Kasumi-1 (cell line): Measurements from ENCODE around the gene ESRRA.

Source experiments
- DNase-seq, 2 experiments: peaks; one replicate each; lab custom pipeline; 2025; lab: John Stamatoyannopoulos, UW

Gene ESRRA

GRCh38 chr11:64305075-64305690 lies at the start of gene ESRRA:
Gene ESRRA (plus strand): TSS chr11:64305524. CDS start chr11:64307180, 1,656 bp downstream.
- DNase-seq: peak; percentile 99

DNA sequence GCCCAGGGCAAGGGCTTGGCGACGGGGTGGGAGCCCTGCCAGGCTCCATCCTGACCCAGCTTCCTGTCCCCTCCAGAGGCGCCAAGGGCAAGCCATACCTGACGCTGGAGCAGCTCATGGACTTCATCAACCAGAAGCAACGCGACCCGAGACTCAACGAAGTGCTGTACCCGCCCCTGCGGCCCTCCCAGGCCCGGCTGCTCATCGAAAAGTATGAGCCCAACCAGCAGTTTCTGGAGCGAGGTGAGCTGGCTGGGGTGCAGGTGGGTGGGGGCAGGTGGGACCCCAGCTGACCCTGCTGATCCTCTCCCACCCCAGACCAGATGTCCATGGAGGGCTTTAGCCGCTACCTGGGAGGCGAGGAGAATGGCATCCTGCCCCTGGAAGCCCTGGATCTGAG lies 49.0 kb upstream of the ESRRA start:
- no peak for DNase-seq

DNA sequence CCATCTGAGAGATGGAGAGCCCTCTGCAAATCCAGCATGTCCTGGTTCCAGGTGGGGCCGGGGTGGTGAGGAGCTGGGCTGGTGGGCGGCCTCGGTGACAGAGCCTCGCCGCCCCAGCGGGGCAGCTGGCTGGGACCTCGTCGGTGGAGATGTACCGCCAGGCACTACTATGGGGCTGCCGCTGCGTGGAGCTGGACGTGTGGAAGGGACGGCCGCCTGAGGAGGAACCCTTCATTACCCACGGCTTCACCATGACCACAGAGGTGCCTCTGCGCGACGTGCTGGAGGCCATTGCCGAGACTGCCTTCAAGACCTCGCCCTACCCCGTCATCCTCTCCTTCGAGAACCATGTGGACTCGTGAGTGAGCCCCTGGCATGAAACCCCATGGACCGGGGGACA lies 47.0 kb upstream of the ESRRA start:
- no peak for DNase-seq

GRCh38 chr11:64258946-64259532 lies 46.3 kb upstream of the ESRRA start:
- no peak for DNase-seq

DNA sequence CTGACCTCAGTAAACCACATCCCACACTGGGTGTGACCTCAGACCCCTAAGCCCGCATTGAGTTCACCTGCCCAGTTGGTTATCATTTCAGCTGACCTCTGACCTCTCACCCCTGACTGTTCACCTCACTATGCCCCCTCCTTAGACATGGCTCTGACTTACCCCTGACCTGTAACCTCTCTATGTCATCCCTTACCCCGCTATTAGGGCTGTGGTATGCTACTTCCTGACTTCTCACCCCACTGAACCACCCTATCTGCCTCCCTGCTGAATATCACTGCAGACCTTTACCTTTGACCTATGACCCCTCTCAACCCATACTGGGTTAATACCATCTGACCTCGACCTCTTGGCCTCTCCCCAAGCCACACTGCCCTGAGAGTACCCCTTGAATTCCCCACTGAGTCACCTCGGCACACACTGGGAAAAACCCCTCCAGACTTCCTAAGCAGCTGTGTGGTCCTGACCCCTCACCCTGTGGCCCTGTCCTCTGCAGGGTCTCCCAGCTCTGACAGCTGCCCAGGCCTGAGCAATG lies 45.7 kb upstream of the ESRRA start:
- no peak for DNase-seq

DNA sequence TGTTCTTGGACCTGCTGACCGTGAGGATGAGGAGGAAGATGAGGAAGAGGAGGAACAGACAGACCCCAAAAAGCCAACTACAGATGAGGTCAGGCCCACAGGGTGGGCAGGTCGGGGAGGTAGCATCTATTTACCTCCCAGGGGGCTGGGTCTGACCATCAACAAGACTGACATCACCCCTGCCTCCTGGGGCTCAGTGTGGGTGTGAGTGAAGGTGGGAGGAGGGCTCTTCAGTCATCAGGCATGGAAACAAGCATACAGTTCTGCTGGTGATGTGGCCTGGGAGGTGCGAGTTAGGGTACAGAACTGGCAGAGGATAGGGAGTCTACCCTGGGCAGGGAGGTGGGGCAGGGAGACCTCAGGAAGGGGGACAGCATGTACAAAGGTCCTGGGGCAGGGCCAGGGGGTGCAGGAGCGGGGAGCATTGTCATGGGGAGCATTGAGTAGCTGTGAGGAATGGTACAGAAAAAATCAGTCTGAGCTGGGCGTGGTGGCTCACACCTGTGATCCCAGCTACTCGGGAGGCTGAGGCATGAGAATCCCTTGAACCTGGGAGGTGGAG lies 45.1 kb upstream of the ESRRA start:
- DNase-seq: no peak

- no peak for DNase-seq
These were observed 43.7 kb upstream of the ESRRA start for GRCh38 chr11:64261556-64262080.

- DNase-seq: no peak
These were observed 42.9 kb upstream of the ESRRA start for GRCh38 chr11:64262271-64263002.

DNA sequence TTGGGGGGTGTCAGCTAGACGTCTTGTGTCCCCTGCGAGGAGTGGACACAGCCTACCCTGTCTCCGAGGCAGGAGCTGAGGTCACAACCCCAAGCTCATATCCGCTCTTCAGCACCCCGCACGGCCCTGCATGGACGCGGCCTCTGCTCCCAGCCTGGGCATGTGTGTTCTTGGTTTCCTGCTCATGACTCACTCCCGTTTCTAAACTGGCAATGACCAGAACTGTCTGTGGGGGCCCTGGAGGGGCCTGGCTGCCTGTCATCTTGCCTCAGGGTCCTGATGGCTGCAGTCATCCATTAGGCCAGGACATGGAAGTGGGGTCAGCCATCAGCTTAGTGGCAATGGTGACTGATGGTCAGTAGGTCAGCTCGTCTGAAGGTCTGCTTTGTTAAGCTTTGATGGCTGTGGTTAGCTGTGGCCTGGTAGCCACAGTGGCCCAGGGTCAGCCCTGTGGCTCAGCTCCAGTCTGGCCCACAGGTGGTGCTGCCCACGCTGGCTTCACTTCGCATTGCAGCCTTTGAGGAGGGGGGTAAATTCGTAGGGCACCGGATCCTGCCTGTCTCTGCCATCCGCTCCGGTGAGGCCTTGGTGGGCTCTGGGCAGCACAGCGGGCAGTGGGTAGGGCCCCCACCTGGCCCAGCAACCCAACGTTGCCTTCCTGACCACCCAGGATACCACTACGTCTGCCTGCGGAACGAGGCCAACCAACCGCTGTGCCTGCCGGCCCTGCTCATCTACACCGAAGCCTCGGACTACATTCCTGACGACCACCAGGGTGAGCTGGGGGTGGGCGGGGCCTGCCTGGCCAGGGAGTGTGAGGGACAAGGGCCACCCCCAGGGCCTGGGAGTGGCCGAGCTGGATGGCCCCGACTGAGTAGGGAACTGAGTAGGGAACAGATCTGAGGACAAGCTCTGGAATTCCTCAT lies 42.0 kb upstream of the ESRRA start:
- DNase-seq: peak; percentile 21 to 25

- no peak for DNase-seq
These were observed 41.4 kb upstream of the ESRRA start for GRCh38 chr11:64263947-64264317.

GRCh38 chr11:64264371-64264852 lies 40.9 kb upstream of the ESRRA start:
- DNase-seq: no peak

DNA sequence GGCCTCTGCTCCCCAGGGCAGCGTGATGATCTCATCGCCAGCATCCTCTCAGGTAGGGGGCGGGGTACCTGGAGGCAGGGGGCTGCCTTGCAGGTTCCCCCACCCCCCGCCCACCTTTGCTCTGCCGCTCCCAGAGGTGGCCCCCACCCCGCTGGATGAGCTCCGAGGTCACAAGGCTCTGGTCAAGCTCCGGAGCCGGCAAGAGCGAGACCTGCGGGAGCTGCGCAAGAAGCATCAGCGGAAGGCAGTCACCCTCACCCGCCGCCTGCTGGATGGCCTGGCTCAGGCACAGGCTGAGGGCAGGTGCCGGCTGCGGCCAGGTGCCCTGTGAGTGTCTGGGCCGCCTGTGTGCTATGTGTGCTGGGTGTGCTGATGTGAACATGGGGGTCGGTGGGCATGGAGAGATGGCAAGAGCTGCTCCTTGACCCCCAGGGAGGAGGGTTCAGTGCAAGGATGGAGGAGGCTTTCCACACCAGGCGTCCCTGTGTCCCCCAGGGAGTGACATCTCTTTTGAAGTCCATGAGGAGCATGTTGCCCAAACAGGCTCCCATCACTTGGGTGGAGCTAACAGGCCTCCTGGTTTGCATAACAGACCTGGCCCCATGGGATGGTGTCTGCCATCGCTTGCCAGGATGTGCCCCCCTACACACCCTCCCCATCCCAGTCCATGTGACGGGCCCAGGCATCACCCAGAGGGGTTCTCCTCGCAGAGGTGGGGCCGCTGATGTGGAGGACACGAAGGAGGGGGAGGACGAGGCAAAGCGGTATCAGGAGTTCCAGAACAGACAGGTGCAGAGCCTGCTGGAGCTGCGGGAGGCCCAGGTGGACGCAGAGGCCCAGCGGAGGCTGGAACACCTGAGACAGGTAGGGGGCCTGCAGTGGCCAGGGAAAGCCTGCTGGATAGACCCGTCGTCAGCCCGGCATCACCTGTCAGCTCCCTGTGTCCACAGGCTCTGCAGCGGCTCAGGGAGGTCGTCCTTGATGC lies 39.9 kb upstream of the ESRRA start:
- DNase-seq: no peak

DNA sequence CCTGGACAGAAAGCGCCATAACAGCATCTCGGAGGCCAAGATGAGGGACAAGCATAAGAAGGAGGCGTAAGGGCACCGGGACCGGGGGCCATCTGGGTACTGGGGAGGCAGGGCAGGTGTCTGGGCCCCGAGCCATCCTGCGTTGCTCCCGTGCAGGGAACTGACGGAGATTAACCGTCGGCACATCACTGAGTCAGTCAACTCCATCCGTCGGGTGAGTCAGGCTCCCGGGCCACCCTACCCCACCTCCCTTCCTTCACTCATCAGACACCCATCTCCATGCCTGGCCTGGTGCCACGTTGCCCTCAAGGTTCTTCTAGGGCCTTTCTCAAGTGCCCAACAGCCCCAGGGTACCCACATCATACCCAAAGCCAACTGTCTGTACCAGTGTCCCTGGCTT lies 39.0 kb upstream of the ESRRA start:
- no peak for DNase-seq

DNA sequence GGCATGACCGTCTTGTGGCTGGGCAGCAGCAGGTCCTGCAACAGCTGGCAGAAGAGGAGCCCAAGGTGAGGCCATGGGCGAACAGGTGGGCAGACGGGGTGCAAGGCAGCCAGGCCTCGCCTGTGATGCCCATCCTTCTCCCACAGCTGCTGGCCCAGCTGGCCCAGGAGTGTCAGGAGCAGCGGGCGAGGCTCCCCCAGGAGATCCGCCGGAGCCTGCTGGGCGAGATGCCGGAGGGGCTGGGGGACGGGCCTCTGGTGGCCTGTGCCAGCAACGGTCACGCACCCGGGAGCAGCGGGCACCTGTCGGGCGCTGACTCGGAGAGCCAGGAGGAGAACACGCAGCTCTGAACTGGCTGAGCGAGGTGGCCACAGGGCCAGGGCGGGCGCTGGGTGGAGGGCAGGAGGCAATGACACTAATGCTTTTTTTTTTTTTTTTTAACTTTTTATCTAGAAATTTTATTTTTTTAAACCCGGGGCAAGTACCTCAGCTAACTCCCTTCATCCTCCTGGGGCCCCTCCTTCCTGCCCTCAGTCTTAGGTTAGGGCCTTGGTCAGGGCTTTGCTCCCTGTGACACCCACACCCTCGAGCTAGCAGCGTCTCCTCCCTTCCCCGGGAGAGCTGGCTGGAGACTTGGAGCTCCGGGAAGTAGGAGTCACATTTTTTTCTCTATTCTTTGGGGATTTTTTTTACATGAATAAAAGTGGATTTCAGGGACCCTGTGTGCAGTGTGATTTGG lies 37.9 kb upstream of the ESRRA start:
- no peak for DNase-seq

GRCh38 chr11:64268025-64268892 lies 37.1 kb upstream of the ESRRA start:
- DNase-seq: peak; percentile 58 to 76

- DNase-seq: peak; percentile 54 to 65
These were observed 36.3 kb upstream of the ESRRA start for GRCh38 chr11:64268893-64269539.

DNA sequence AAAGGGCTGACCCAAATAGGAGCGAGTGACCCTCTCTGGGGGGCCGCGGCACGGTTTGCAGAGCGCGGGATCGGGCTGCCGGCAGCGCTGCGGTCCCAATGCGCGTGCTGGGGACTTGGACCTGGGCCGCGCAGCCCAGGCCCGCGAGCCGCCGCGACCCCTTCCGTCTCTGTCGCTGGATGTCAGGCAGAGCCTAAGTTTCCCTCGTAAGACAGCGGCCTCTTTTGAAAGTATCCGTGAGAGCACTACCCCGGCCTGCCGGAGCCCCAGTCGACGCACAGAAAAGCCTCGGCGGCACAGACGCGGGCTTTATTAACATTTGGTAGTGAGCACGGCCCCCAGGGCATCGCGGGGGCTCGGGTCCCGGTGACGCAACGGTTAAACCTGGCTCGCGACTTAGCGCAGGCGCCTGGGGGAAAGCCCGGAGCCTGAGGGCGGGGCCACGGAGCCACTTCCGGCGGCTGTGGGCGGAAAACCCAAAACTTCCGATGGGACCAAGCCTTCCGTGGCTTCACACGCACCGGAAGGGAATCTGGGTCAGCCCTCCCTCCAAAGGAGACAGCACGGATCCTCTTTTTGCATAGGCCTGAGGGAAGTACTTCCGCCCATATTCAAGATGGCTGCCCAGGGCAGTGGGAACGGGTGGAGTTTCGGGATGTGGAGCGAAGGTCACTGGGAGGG lies 35.6 kb upstream of the ESRRA start:
- peak; percentile 99 for DNase-seq
